HG02973 (cell line): ENCODE results near the gene SIGLEC9.

Experiments used
- ATAC-seq: cut with Tn5 transposase; IDR thresholded peaks from one replicate; pipeline ENCODE4 v1.9.1; 2021; ENCODE audit warnings: moderate library complexity; ENCODE audit not compliant: unreplicated experiment

The SIGLEC9 gene

GRCh38 chr19:51122112-51122981 is 2.4 kb upstream of the SIGLEC9 start:
- no peak for ATAC-seq

GRCh38 chr19:51123381-51123800 is 1.3 kb upstream of the SIGLEC9 start:
- ATAC-seq: no peak

- no peak for ATAC-seq
Measured at GRCh38 chr19:51123802-51124201, 904 bp upstream of the SIGLEC9 start.

GRCh38 chr19:51124216-51124615 is 490 bp upstream of the SIGLEC9 start:
- no peak for ATAC-seq

- no peak for ATAC-seq
Measured at GRCh38 chr19:51125421-51126075, 842 bp downstream of the SIGLEC9 start.

GRCh38 chr19:51127032-51127431 is 2.3 kb downstream of the SIGLEC9 start:
- ATAC-seq: no peak

GRCh38 chr19:51127755-51128154 is 3.0 kb downstream of the SIGLEC9 start:
- ATAC-seq: no peak

- ATAC-seq: no peak
Measured at GRCh38 chr19:51128227-51128626, 3.5 kb downstream of the SIGLEC9 start.

- no peak for ATAC-seq
Measured at GRCh38 chr19:51129716-51130115, 5.0 kb downstream of the SIGLEC9 start.

GRCh38 chr19:51131780-51132680 is 7.3 kb downstream of the SIGLEC9 start:
- ATAC-seq: no peak

- no peak for ATAC-seq
Measured at GRCh38 chr19:51135004-51135403, 10.3 kb downstream of the SIGLEC9 start.

GRCh38 chr19:51135986-51136762 is 11.5 kb downstream of the SIGLEC9 start:
- ATAC-seq: no peak

- no peak for ATAC-seq
Measured at GRCh38 chr19:51136851-51137551, 12.3 kb downstream of the SIGLEC9 start.

GRCh38 chr19:51137792-51138425 is 13.2 kb downstream of the SIGLEC9 start:
- ATAC-seq: no peak

- no peak for ATAC-seq
Measured at GRCh38 chr19:51138549-51138979, 13.9 kb downstream of the SIGLEC9 start.

GRCh38 chr19:51139299-51140014 is 14.8 kb downstream of the SIGLEC9 start:
- ATAC-seq: no peak

- no peak for ATAC-seq
Measured at GRCh38 chr19:51140441-51140840, 15.7 kb downstream of the SIGLEC9 start.

- no peak for ATAC-seq
Measured at GRCh38 chr19:51141181-51141580, 16.5 kb downstream of the SIGLEC9 start.

- ATAC-seq: no peak
Measured at GRCh38 chr19:51142119-51142518, 17.4 kb downstream of the SIGLEC9 start, which contains the start of gene SIGLEC7. SIGLEC7 (plus strand) TSS chr19:51142301; CDS start chr19:51142370, 69 bp downstream.
